Peyer's patch (tissue), 4 donors: Measurements from ENCODE around the gene ZNF329.

Experiments used
- CTCF ChIP-seq, 6 experiments: fragments of 450-650 bp in 4 of 6; fragments of 200-600 bp in 2 of 6; sonication (generic) in 1 of 6; IDR thresholded peaks; one replicate each; pipeline ENCODE4 v1.5.1; 2017 to 2019; ENCODE audit warnings: antibody characterized with exemption in 6 of 6, mild to moderate bottlenecking in 3 of 6, moderate library complexity in 1 of 6
- POLR2A ChIP-seq, 2 donors: fragments of 450-650 bp; IDR thresholded peaks; one replicate each; pipeline ENCODE4 v1.5.1; 2017; ENCODE audit warnings: antibody characterized with exemption in 2 of 2, mild to moderate bottlenecking in 2 of 2, moderate library complexity in 2 of 2

DNA sequence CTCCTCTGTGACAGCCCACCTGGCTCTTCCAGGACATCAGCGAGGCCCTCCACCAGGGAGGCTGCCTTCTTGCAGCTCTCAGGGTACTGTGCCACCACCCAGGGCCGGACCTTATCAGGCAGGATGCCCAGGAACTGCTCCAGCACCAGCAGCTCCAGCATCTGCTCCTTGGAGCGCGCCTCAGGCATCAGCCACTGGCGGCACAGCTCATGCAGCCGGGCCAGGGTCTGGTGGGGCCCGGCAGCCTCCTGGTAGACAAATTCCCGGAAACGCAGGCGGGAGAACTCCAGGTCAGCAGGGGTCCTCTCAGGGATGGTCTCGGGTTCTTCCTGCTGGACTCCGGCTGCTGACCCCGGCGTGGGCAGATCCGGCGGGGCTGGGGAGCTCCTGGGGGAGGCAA is 60.7 kb downstream of the ZNF329 start:
- TF ChIP-seq CTCF (IDR thresholded peaks at IDR 0.05) (no peak), POLR2A (IDR thresholded peaks at IDR 0.05) (no peak)
